Thyroid gland (tissue), 4 donors: ENCODE measurements around the gene RRP1B.

ENCODE experiments used
- POLR2A ChIP-seq, 2 donors: fragments of 450-650 bp; IDR thresholded peaks; one replicate each; pipeline ENCODE4 v1.6.1; 2017; ENCODE audit warnings: antibody characterized with exemption in 2 of 2, mild to moderate bottlenecking in 2 of 2, moderate library complexity in 1 of 2
- TF ChIP-seq, protein P1 (sequence below), 6 experiments: fragments of 200-600 bp in 3 of 6; fragments of 450-650 bp in 3 of 6; sonication (generic) in 3 of 6; IDR thresholded peaks; one replicate each; pipeline ENCODE4 v1.5.1; 2016 to 2019; ENCODE audit warnings: antibody characterized with exemption in 6 of 6, mild to moderate bottlenecking in 2 of 6, inconsistent platforms in 1 of 6, moderate library complexity in 1 of 6

DNA sequence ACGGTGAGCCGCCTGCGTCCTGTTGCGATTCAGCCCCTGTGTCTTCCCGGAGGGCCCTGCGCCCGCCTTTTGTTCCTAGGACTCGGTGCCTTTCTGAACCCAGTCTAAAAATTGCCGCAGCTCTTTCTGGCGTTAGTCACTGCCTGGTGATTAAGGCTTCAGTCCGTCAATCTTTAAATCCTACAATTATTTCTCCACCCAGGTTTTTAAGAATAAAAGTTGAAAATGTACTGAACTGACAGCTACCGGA lies 43.4 kb downstream of the RRP1B start:
- TF ChIP-seq, protein P1, sequence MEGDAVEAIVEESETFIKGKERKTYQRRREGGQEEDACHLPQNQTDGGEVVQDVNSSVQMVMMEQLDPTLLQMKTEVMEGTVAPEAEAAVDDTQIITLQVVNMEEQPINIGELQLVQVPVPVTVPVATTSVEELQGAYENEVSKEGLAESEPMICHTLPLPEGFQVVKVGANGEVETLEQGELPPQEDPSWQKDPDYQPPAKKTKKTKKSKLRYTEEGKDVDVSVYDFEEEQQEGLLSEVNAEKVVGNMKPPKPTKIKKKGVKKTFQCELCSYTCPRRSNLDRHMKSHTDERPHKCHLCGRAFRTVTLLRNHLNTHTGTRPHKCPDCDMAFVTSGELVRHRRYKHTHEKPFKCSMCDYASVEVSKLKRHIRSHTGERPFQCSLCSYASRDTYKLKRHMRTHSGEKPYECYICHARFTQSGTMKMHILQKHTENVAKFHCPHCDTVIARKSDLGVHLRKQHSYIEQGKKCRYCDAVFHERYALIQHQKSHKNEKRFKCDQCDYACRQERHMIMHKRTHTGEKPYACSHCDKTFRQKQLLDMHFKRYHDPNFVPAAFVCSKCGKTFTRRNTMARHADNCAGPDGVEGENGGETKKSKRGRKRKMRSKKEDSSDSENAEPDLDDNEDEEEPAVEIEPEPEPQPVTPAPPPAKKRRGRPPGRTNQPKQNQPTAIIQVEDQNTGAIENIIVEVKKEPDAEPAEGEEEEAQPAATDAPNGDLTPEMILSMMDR (IDR thresholded peaks at IDR 0.05), result no peak
- TF ChIP-seq POLR2A (IDR thresholded peaks at IDR 0.05), result no peak
